H1 (cell line): ENCODE results near the gene VDAC2. TPM values are rescaled to one million over a fixed set of nuclear protein-coding genes. Genes with fewer than 3 reads are reported as not detected.

Source experiments
- BRCA1 ChIP-seq: IDR thresholded peaks from 2 replicates; pipeline ENCODE4 v1.6.1; 2012; ENCODE audit warnings: low read depth, low read length, improper control_type of control experiment
- CHD7 ChIP-seq: fragments of 300-600 bp; sonication (generic); IDR thresholded peaks from 2 replicates; pipeline ENCODE4 v1.7.1; 2012; ENCODE audit warnings: low read length, moderate library complexity, mild to moderate bottlenecking, inconsistent platforms; ENCODE audit not compliant: insufficient replicate concordance
- CREB1 ChIP-seq: IDR thresholded peaks from 2 replicates; pipeline ENCODE4 v1.6.1; 2012; ENCODE audit warnings: inconsistent platforms
- CTCF ChIP-seq, 3 experiments: IDR thresholded peaks; 1 replicate in 2 of 3; 2 replicates in 1 of 3; pipeline versions ENCODE4 v1.5.1 to v1.6.1; 2011; ENCODE audit warnings: low read length in 3 of 3, mild to moderate bottlenecking in 3 of 3, inconsistent platforms in 2 of 3, low read depth in 1 of 3, moderate library complexity in 1 of 3; ENCODE audit not compliant: insufficient read depth in 1 of 3; ENCODE audit errors: control extremely low read depth in 1 of 3
- E2F6 ChIP-seq: IDR thresholded peaks from 2 replicates; pipeline ENCODE4 v1.6.1; 2012; ENCODE audit warnings: inconsistent platforms
- FOSL1 ChIP-seq: IDR thresholded peaks from 2 replicates; pipeline ENCODE4 v1.6.1; 2011; ENCODE audit warnings: mild to moderate bottlenecking, low read depth, low read length, moderate library complexity; ENCODE audit not compliant: insufficient read depth
- MAFK ChIP-seq: IDR thresholded peaks from 2 replicates; pipeline ENCODE4 v1.6.1; 2012; ENCODE audit warnings: low read depth, mild to moderate bottlenecking, improper control_type of control experiment, low read length
- polyA plus RNA-seq, 7 experiments: library from polyadenylated mRNA; depleted of rRNA in 3 of 7; stranded (reverse) in 5 of 7; unstranded in 2 of 7; fragments of >200 nt in 5 of 7; fragments of 200-250 nt in 2 of 7; gene quantifications; 1 replicate in 5 of 7; 2 replicates in 1 of 7; 4 replicates in 1 of 7; pipeline versions ENCODE4 v1.2.1 to v1.2.3, GENCODE V29; 2011 to 2013; ENCODE audit warnings: missing spikeins in 2 of 7, mixed read lengths in 2 of 7
- total RNA-seq: library from RNA; stranded (reverse); fragmentation: NEBNext Ultra II Directional; extraction: Animal tissue kit (Norgen Biotek cat#: 25700); gene quantifications from 2 replicates; pipeline ENCODE4 v1.2.1, GENCODE V29; 2021

VDAC2 gene
- total and polyA plus RNA-seq, 2 of the 8 experiments (the other 6 are each of a cell fraction or from before 2014, with no cell fraction given), result 89.8 to 284 TPM

- TF ChIP-seq BRCA1 (no peak), CTCF (IDR thresholded peaks at IDR 0.05; ENCODE audit: control extremely low read depth in 1 of 3, insufficient read depth in 1 of 3, low read depth in 1 of 3, low read length in 3 of 3) (no peak), E2F6 (no peak), MAFK (no peak), CHD7 (no peak), FOSL1 (no peak), CREB1 (peak; percentile 86)
- TF ChIP-seq, all 59 proteins: peak for 17
Measured at GRCh38 chr10:75210282-75211006, at the start of gene VDAC2 (continued).
